Activated T-helper 17 cell treated with anti-CD3 and anti-CD28 coated beads, Interleukin-2, amount 50 U/mL, for 72 hours (primary cell): ENCODE results near the gene NIM1K. TPM values are rescaled to one million over a fixed set of nuclear protein-coding genes. Genes with fewer than 3 reads are reported as not detected.
A peak's percentile ranks its signal among the peaks of the same experiment; 100 is the strongest.
"Not testable (repeated sequence)": the region's sequence is repeated elsewhere in the genome, so short reads cannot be mapped to it uniquely, and the experiment has no call there.

Source experiments
- ATAC-seq: fragments of 150-1000 bp; cut with Tn5 transposase; replicated peaks from 2 replicates; pipeline ENCODE4 v1.10.0; 2021; ENCODE audit warnings: mild to moderate bottlenecking, moderate library complexity
- H3K27ac Mint-ChIP-seq: one replicate; pipeline ENCODE4 v1.8.0; 2022; ENCODE audit warnings: mixed read lengths
- H3K27me3 Mint-ChIP-seq: one replicate; pipeline ENCODE4 v1.8.0; 2022; ENCODE audit warnings: mixed read lengths
- H3K36me3 Mint-ChIP-seq: one replicate; pipeline ENCODE4 v1.8.0; 2022; ENCODE audit warnings: low read depth, mild to moderate bottlenecking, mixed read lengths
- H3K4me1 Mint-ChIP-seq: one replicate; pipeline ENCODE4 v1.8.0; 2022; ENCODE audit warnings: mixed read lengths
- H3K4me3 Mint-ChIP-seq: one replicate; pipeline ENCODE4 v1.8.0; 2022; ENCODE audit warnings: mild to moderate bottlenecking, mixed read lengths
- H3K9me3 Mint-ChIP-seq: one replicate; pipeline ENCODE4 v1.8.0; 2022; ENCODE audit warnings: mixed read lengths
- total RNA-seq, 2 donors: library from RNA; stranded (reverse); gene quantifications; one replicate each; pipeline ENCODE4 v1.2.3, GENCODE V29; 2022

The NIM1K gene
- total RNA-seq, 2 donors from 2014 or later: 1.7 to 4.3 TPM

DNA sequence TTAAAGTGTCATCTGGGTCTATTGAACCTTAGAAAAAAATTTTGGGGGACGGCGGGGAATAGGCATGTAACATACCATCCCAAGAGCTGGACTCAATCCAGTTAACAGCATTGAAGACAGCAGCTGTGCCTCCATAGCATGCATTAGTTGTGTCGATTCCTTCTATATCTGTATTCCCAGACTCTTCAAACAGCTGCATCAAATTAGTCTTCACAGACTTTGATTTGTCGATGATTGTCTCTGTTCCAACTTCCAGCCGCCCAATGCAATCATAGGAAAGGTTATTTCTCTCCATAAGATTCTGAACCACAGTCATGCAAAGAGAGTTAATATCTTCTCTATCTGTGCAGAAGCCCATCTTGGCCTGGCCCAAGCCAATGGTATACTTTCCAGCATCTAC, 106.4 kb downstream of the NIM1K start:
- no peak for ATAC-seq
- no peak overlapping the region for H3K4me3 Mint-ChIP-seq
- peaks cover 100% of the 10 kb centered on the region for H3K36me3 Mint-ChIP-seq
- H3K4me1 Mint-ChIP-seq: peaks cover 31% of the 10 kb centered on the region
- no peak overlapping the region for H3K27ac Mint-ChIP-seq
- no peaks in the 10 kb centered on the region for H3K27me3 Mint-ChIP-seq
- H3K9me3 Mint-ChIP-seq: no peaks in the 10 kb centered on the region

DNA sequence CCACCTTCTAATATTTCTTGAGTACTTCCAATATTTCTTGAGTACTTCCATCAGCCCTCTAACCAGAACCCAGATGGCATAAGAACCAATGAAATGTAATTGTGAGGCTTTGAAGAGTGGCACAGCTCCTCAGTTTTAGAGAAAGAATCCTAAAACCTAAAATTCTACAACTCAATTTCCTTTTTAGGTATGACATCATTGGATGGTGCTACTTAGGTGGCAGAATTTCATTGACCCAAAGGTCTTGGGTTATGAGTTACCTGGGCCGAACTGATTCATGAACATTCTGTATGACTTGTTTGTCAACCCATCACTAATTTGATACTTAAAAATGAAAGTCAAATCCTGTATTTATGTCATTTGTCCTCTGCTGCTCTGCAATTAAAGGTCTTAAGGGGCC, 108.1 kb downstream of the NIM1K start:
- peaks cover 41% of the 10 kb centered on the region for H3K4me1 Mint-ChIP-seq
- H3K27ac Mint-ChIP-seq: no peak overlapping the region
- H3K27me3 Mint-ChIP-seq: no peaks in the 10 kb centered on the region
- H3K9me3 Mint-ChIP-seq: no peaks in the 10 kb centered on the region
- H3K36me3 Mint-ChIP-seq: peaks cover 100% of the 10 kb centered on the region
- no peak for ATAC-seq
- H3K4me3 Mint-ChIP-seq: no peak overlapping the region

DNA sequence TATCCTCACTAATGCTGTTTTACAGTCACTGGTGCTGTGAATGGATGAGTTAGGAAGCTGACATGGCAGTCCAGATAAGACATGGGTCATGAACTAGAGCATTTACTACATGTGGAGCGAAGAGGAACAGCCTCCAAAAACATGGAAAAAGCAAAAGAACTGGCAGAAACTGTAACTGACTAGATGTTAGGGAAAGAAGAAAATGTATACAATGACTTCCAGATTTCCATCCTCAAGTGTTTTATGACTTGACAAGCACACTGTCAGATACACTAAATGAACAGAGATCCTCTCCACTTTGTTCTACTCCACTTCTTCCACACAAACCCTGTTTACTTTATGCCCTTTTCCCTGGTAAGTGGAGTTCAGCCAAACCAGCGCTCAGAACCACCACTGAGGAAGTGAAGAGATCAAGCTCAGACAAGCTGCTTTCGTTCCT, 109.6 kb downstream of the NIM1K start:
- peaks cover 38% of the 10 kb centered on the region for H3K4me1 Mint-ChIP-seq
- H3K36me3 Mint-ChIP-seq: peaks cover 98% of the 10 kb centered on the region
- H3K27ac Mint-ChIP-seq: peak overlapping the region; percentile 97
- H3K4me3 Mint-ChIP-seq: peak overlapping the region; percentile 80
- H3K27me3 Mint-ChIP-seq: no peaks in the 10 kb centered on the region
- no peaks in the 10 kb centered on the region for H3K9me3 Mint-ChIP-seq
- ATAC-seq: no peak

DNA sequence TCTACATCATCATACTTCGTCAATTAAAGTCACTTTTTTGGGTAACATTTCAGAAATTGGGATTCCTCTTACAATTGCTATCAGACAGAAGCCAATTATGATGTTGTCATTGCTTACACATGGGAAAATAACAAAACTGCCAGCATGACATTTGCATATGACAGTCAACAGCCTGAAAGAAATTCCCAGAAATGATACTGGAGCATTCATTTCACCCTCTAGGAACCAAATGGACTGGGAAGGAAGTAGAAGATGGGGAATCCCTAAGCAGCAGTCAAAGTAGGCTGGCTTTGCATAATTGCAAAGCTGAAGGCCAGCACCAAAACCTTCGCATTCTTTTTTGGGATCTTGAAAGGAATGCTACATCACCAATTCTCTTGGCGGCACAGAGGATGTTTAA, 110.5 kb downstream of the NIM1K start:
- H3K27me3 Mint-ChIP-seq: no peaks in the 10 kb centered on the region
- no peaks in the 10 kb centered on the region for H3K9me3 Mint-ChIP-seq
- peak overlapping the region; percentile 97 for H3K27ac Mint-ChIP-seq

DNA sequence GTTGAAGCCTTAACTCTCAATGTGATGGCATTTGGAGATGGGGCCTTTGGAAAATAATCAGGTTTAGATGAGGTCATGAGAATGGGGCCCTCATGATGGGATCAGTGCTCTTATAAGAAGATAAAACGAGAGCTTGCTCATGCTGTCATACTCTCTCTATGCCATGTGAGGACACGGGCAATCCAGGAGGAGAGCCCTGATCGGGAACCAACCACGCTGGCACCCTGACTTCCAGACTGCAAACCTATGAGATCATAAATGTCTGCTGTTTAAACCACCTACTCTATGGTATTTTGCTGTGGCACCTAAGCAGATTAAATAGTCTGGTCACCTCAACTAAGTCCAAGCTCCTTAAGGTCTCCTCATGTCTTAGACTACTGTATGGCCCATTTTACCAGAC, 111.2 kb downstream of the NIM1K start:
- peak overlapping the region; percentile 80 for H3K4me3 Mint-ChIP-seq
- ATAC-seq: no peak
- peaks cover 44% of the 10 kb centered on the region for H3K4me1 Mint-ChIP-seq

More for the DNA sequence above, 110.5 kb downstream of the NIM1K start:
- H3K4me1 Mint-ChIP-seq: peaks cover 38% of the 10 kb centered on the region
- no peak for ATAC-seq
- H3K4me3 Mint-ChIP-seq: peak overlapping the region; percentile 80
- peaks cover 98% of the 10 kb centered on the region for H3K36me3 Mint-ChIP-seq

DNA sequence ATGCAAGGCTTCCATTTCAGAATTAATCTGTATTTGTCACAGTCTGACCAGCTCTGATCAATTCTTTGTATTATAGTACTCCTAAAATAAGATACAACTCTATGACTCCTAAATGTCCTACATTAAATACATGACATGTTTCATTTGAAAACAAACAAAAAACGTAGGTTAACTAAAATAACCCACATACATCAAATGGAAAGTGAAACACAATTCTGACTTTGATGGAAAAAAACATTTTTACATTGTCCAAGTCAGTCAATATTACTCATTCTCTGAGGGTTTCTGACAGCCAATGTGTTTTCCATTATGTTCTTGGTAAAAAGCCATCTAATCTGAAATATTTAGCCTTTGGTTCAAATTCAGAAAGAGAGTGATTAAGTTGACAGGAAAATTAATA, 112.5 kb downstream of the NIM1K start:
- peaks cover 98% of the 10 kb centered on the region for H3K36me3 Mint-ChIP-seq
- H3K27me3 Mint-ChIP-seq: no peaks in the 10 kb centered on the region
- ATAC-seq: peak; percentile 87
- H3K27ac Mint-ChIP-seq: peak overlapping the region; percentile 97
- H3K4me1 Mint-ChIP-seq: peaks cover 54% of the 10 kb centered on the region
- H3K4me3 Mint-ChIP-seq: peak overlapping the region; percentile 80
- H3K9me3 Mint-ChIP-seq: no peaks in the 10 kb centered on the region

More for the DNA sequence above, 111.2 kb downstream of the NIM1K start:
- Mint-ChIP-seq H3K27me3 (no peaks in the 10 kb centered on the region), H3K9me3 (no peaks in the 10 kb centered on the region), H3K27ac (peak overlapping the region; percentile 97), H3K36me3 (peaks cover 98% of the 10 kb centered on the region)

DNA sequence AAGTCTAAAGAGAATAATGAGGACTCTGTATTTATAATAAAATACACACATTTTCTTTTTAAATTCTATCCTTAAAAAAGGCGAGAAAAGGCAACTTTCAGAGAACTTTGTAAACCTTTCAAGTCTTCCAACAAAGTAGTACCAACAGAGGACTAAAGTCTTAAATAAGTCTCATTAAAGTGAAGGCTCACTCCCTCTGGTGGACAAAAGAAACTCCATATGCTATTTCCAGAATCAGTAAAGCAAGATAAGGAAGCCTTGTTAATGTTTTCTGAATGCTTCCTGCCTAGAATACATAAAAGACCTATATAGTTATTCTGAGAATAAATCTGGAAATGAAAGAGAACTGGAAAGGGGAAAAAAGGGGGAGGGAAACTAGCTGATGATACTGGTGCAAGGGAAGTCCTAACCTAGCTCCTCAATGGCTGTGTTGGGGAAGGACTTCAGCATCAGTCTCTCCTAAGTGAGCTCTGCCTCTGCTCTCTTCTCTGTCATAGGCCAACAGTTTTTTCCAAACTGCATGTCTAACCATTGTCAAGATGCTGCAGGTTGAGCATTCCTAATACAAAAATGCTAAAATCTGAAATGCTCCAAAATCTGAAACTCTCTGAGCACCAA, 114.0 kb downstream of the NIM1K start:
- no peaks in the 10 kb centered on the region for H3K27me3 Mint-ChIP-seq
- peak overlapping the region; percentile 93 for H3K4me3 Mint-ChIP-seq
- H3K9me3 Mint-ChIP-seq: no peaks in the 10 kb centered on the region
- peak; percentile 28 for ATAC-seq
- H3K4me1 Mint-ChIP-seq: peaks cover 59% of the 10 kb centered on the region
- peaks cover 98% of the 10 kb centered on the region for H3K36me3 Mint-ChIP-seq
- peak overlapping the region; percentile 35 for H3K27ac Mint-ChIP-seq

DNA sequence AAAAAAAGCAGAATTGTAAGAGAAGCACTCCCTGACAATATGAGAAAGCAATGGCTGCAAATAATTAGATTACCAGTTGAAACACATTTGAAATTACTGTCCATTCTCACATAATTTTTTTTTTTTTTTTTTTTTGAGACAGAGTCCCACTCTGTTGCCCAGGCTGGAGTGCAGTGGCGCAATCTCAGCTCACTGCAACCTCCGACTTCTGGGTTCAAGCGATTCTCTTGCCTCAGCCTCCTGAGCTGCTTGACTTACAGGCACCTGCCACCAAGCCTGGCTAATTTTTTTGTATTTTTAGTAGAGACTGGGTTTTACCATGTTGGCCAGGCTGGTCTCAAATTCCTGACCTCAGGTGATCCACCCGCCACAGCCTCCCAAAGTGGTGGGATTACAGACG, 114.9 kb downstream of the NIM1K start:
- H3K27ac Mint-ChIP-seq: peak overlapping the region; percentile 35
- H3K4me3 Mint-ChIP-seq: peak overlapping the region; percentile 93

DNA sequence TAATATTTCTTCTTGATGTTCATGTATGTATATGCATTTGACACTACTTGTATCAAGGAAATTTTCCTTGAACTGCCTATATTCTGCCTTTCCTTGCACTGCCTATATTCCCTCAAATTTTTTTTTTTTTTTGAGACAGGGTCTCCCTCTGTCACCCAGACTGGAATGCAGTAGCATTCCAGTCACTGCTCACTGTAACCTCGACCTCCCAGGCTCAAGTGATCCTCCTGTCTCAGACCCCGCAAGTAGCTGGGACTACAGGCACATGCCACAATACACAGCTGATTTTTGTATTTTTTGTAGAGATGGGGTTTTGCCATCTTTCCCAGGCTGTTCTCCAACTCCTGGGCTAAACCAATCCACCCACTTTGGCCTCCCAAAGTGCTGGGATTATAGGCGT, 117.1 kb downstream of the NIM1K start:
- Mint-ChIP-seq H3K9me3 (no peaks in the 10 kb centered on the region), H3K36me3 (peaks cover 96% of the 10 kb centered on the region), H3K27ac (peak overlapping the region; percentile 100), H3K4me1 (peaks cover 36% of the 10 kb centered on the region), H3K27me3 (no peaks in the 10 kb centered on the region), H3K4me3 (peak overlapping the region; percentile 93)
- no peak for ATAC-seq

More for the DNA sequence above, 114.9 kb downstream of the NIM1K start:
- not testable (repeated sequence) for ATAC-seq, H3K27me3 Mint-ChIP-seq, H3K9me3 Mint-ChIP-seq
- Mint-ChIP-seq H3K36me3 (peaks cover 98% of the 10 kb centered on the region), H3K4me1 (peaks cover 50% of the 10 kb centered on the region)

DNA sequence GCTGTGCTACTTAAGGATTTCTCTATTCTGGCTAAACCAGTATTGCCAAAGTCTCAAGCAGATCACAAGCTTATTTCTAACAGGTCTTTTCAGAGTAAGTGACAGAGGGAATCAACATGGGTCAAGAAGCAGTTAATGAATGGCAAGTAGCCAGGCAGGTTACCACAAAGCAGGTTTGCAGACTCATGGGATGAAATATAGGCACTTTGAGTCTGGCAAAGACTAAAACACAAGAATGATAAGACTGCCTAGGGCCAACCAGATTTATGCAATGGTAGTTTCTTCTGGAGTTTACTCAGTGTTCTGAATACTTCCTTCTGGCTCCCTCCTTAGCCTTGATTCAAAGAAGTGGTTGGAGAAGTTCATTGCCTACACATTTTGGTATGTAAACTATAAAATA, 117.6 kb downstream of the NIM1K start:
- Mint-ChIP-seq H3K27me3 (no peaks in the 10 kb centered on the region), H3K4me1 (peaks cover 34% of the 10 kb centered on the region), H3K4me3 (peak overlapping the region; percentile 93), H3K27ac (peak overlapping the region; percentile 100), H3K36me3 (peaks cover 96% of the 10 kb centered on the region), H3K9me3 (peaks cover 3% of the 10 kb centered on the region)
- no peak for ATAC-seq

DNA sequence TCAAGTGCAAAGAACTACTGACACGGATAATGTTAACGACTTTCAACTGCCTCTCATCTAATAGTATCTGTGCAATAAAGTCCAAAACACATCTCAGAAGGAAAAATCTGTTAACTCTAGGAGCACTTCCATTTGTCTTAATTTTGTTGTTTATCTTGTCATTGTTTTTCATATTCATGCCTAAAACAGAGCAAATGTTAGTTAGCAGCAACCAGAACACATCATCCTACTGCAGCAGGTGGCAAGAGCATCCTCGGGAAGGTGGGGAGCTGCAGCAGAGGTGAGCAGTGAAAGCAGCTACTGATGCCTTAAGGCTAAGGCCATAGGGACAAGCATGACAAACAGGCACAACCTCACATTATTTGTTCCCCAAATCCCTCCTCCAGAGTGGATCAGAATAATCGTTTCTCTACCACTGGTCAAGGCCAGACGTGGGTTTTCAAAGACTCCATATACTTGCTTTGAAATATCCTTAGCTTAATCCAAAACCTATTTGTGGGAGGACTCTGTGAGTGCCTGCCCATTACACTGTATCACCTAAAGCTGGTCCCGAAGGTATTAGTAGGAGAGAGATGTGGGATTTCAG, 120.1 kb downstream of the NIM1K start:
- peaks cover 6% of the 10 kb centered on the region for H3K9me3 Mint-ChIP-seq
- peak overlapping the region; percentile 93 for H3K4me3 Mint-ChIP-seq
- H3K27me3 Mint-ChIP-seq: no peaks in the 10 kb centered on the region
- no peak for ATAC-seq
- H3K4me1 Mint-ChIP-seq: peaks cover 51% of the 10 kb centered on the region
- peaks cover 85% of the 10 kb centered on the region for H3K36me3 Mint-ChIP-seq
- peak overlapping the region; percentile 100 for H3K27ac Mint-ChIP-seq

DNA sequence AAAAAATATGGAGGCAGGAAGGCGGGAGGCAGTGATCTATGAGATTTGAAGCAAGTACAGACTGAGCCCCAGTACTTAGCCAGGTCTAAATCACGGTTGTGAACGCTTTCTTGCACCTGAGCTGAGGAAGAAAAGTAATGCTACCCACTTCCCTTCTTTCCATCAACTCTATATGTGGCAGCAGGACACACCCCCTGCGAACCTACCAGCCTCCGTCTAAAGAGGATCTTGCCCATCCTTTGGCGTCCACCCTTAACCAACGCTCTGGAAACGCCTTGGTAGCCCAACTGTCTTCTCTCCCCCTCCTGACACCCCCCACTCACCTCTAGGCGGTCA, 120.6 kb downstream of the NIM1K start:
- Mint-ChIP-seq H3K27me3 (no peaks in the 10 kb centered on the region), H3K4me3 (peak overlapping the region; percentile 93), H3K36me3 (peaks cover 80% of the 10 kb centered on the region), H3K4me1 (peaks cover 50% of the 10 kb centered on the region), H3K9me3 (peaks cover 6% of the 10 kb centered on the region), H3K27ac (peak overlapping the region; percentile 100)
- peak; percentile 6 for ATAC-seq

DNA sequence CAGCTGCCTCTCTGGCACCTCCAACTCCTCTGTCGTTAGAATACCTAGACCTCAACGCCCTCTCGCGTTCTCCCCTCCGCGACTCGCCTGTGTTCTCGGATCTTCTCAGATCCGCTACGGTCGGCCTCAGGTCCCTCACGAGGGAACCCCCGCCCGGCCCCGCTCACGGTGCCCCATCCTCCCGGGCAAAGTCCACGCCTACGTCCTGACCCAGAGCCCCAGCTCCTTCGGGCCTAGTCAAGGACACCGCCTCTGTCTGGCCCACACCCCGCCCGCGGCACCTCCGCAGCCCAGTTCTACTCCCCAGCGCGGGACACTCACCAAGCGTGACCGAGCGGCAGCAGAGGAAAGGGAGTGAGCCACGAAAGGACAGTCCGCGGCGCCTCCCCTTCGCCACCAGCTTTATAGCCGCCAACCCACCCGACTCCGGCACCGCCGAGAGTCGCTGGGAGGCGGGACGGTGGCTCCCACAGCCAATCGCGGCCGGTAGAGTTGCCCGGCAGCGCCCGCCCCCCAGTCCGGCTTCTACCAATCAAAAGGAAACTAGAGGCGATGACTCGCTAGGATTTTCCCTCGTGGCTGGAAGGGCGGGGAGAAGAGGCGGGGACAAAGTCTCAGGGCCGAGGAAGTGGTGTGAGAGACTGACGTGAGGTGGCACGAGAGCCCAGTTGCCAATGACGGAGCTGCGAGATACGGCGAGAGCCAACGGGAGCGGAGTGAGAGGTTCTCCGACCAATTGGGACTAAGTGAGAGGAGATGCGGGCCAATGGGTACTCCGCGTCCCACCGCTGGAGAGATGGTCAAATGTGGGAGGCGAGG, 121.2 kb downstream of the NIM1K start, which contains the start of gene HMGCS1:
TSS of gene HMGCS1 (minus strand) at position 378 of the 819 bp plus-strand sequence. CDS start 14,447 bp downstream, outside the sequence.
- Mint-ChIP-seq H3K27ac (peak within 1 kb of the TSS; percentile 100), H3K4me1 (peaks cover 45% of the 10 kb centered on the region), H3K9me3 (peaks cover 6% of the 10 kb centered on the region), H3K27me3 (no peaks in the 10 kb centered on the region), H3K36me3 (peaks cover 74% of the 10 kb centered on the region), H3K4me3 (peak within 1 kb of the TSS; percentile 93)
- ATAC-seq: peak; percentile 85

DNA sequence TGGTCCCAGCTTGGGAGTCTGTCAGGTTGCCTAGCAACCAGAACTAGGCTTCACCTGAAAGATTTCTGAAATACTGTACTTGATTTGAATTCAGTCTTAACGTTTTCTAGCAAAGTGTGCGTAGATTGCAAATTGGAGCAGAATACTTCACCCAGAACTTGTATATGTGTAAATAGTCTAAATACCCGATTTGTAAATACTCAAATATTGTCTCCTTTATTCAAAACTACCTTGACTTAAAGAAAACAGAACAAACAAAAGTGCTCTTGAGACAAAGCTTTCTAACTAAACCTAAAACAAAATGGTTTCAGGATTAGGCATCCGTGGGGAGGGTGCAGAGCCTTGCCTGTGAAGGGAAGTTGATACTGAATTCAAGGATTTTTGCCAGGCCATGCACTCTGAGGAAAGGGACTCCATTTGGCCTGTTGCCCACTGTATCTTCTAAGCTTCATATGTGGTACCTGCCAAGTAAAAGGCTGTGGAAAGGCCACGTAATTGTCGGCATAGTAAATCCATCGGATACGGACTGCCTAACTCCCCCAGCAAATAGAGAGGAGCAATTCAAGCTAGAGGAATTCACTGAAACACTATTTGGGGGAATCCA, 121.9 kb downstream of the NIM1K start:
- peaks cover 67% of the 10 kb centered on the region for H3K36me3 Mint-ChIP-seq
- peak overlapping the region; percentile 93 for H3K4me3 Mint-ChIP-seq
- peaks cover 6% of the 10 kb centered on the region for H3K9me3 Mint-ChIP-seq
- H3K4me1 Mint-ChIP-seq: peaks cover 40% of the 10 kb centered on the region
- H3K27me3 Mint-ChIP-seq: no peaks in the 10 kb centered on the region
- peak overlapping the region; percentile 100 for H3K27ac Mint-ChIP-seq
- no peak for ATAC-seq
